Measurements from ENCODE around the gene ELF5. TPM values are rescaled to one million over a fixed set of nuclear protein-coding genes. Genes with fewer than 3 reads are reported as not detected.
A peak's percentile ranks its signal among the peaks of the same experiment; 100 is the strongest.

The ELF5 gene
- total and polyA plus RNA-seq, 2 of the 13 experiments (the other 11 are each of a cell fraction or from before 2014, with no cell fraction given): 0.51 to 2.6 TPM

DNA sequence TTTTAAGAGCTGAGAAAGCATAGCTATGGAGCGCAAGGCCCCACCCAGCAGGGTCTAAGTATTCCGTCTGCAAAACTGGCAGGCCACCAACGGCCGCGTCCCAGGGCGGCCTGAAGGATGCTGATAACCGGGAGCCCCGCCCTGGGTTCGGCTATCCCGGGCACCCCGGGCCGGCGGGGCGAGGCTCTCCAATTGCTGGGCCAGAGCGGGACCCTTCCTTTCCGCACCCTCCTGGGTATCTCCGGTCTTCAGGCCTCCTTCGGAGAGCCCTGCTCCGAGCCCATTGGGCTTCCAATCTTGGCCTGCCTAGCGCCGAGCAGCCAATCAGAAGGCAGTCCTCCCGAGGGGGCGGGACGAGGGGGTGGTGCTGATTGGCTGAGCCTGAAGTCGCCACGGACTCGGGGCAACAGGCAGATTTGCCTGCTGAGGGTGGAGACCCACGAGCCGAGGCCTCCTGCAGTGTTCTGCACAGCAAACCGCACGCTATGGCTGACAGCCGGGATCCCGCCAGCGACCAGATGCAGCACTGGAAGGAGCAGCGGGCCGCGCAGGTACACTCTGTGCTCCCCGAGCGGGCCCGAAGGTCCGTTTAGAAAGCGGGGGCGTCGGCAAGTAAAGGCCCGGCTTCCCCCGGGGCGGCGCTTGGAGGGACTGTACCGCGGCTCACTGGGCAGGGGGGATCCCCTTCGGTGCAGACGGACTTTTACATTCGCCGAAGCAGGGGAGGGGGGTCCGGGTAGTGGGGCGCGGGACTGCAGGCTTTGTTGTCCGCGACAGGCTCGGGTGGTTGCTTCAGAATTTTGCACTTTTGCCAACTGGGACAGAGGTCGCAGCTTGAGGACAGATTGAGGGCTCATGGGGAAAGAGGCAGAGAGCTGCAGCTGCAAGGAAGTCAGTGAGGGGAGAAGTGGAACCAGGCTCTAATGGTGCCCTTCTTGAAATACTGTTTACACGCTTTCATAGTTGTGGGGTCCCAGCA lies 74.8 kb downstream of the ELF5 start, which contains the start of gene CAT (continued):
- TF ChIP-seq, protein P1, sequence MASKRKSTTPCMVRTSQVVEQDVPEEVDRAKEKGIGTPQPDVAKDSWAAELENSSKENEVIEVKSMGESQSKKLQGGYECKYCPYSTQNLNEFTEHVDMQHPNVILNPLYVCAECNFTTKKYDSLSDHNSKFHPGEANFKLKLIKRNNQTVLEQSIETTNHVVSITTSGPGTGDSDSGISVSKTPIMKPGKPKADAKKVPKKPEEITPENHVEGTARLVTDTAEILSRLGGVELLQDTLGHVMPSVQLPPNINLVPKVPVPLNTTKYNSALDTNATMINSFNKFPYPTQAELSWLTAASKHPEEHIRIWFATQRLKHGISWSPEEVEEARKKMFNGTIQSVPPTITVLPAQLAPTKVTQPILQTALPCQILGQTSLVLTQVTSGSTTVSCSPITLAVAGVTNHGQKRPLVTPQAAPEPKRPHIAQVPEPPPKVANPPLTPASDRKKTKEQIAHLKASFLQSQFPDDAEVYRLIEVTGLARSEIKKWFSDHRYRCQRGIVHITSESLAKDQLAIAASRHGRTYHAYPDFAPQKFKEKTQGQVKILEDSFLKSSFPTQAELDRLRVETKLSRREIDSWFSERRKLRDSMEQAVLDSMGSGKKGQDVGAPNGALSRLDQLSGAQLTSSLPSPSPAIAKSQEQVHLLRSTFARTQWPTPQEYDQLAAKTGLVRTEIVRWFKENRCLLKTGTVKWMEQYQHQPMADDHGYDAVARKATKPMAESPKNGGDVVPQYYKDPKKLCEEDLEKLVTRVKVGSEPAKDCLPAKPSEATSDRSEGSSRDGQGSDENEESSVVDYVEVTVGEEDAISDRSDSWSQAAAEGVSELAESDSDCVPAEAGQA (IDR thresholded peaks at IDR 0.05; ENCODE audit: low read depth): no peak
- TF ChIP-seq, protein P1 (CRISPR knock-in tag; IDR thresholded peaks at IDR 0.05; ENCODE audit: borderline replicate concordance): no peak; the same call in 1 of the 2 replicates
- peak; percentile 47; the same call in 1 of the 2 replicates for TF ChIP-seq KLF12 (CRISPR knock-in tag; IDR thresholded peaks at IDR 0.05; ENCODE audit: borderline replicate concordance)
- TF ChIP-seq ZNF772 (CRISPR knock-in tag; IDR thresholded peaks at IDR 0.05): peak; percentile 81
- TF ChIP-seq MBNL3 (CRISPR knock-in tag; conservative IDR thresholded peaks at IDR 0.05): no peak
- TF ChIP-seq FLYWCH1 (CRISPR knock-in tag; IDR thresholded peaks at IDR 0.05): no peak
- TF ChIP-seq ZBTB1 (CRISPR knock-in tag; IDR thresholded peaks at IDR 0.05; ENCODE audit: borderline replicate concordance): no peak
- TF ChIP-seq GFI1 (CRISPR knock-in tag; IDR thresholded peaks at IDR 0.05; ENCODE audit: borderline replicate concordance): peak; percentile 70; the same call in 1 of the 2 replicates
- peak; percentile 60; the same call in 1 of the 2 replicates for TF ChIP-seq ZNF788 (CRISPR knock-in tag; IDR thresholded peaks at IDR 0.05; ENCODE audit: borderline replicate concordance)
- 0 out of 2 replicates have a peak, but pooled peaks have one; percentile 73 for TF ChIP-seq AHR (CRISPR knock-in tag; IDR thresholded peaks at IDR 0.05)
- TF ChIP-seq ZNF598 (CRISPR knock-in tag; IDR thresholded peaks at IDR 0.05; ENCODE audit: borderline replicate concordance): 0 out of 2 replicates have a peak, but pooled peaks have one; percentile 57
- peak; percentile 67 for TF ChIP-seq YY1 (IDR thresholded peaks at IDR 0.05; ENCODE audit: insufficient read depth, insufficient replicate concordance, low read depth, low read length)
- TF ChIP-seq RORA (CRISPR knock-in tag; IDR thresholded peaks at IDR 0.05): no peak
- peak; percentile 87 for TF ChIP-seq POLR2G (IDR thresholded peaks at IDR 0.05; ENCODE audit: low read depth, low read length)
- TF ChIP-seq, protein P2, sequence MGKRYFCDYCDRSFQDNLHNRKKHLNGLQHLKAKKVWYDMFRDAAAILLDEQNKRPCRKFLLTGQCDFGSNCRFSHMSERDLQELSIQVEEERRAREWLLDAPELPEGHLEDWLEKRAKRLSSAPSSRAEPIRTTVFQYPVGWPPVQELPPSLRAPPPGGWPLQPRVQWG (CRISPR knock-in tag; IDR thresholded peaks at IDR 0.05; ENCODE audit: borderline replicate concordance, low read depth): no peak
- peak; percentile 90 for TF ChIP-seq RXRA (CRISPR knock-in tag; IDR thresholded peaks at IDR 0.05)
- 0 out of 2 replicates have a peak, but pooled peaks have one; percentile 51 for TF ChIP-seq ZNF737 (CRISPR knock-in tag; IDR thresholded peaks at IDR 0.05; ENCODE audit: borderline replicate concordance)
- peak; percentile 95; the same call in 1 of the 2 replicates for TF ChIP-seq ZNF546 (CRISPR knock-in tag; conservative IDR thresholded peaks at IDR 0.05)
- TF ChIP-seq ZNF432 (CRISPR knock-in tag; IDR thresholded peaks at IDR 0.05; ENCODE audit: borderline replicate concordance): no peak

All from HepG2 (cell line).